Endometrium (tissue), 2 donors: Measurements from ENCODE around the gene BBLN.
"Not testable (repeated sequence)": the region's sequence is repeated elsewhere in the genome, so short reads cannot be mapped to it uniquely, and the experiment has no call there.

Source experiments
- FAIRE-seq: peaks from 2 replicates; lab custom pipeline; 2012; peaks lifted over from hg19 to GRCh38; lab: Jason Lieb, UNC
- donor health status: control.
- donor health status: control.

Gene BBLN

GRCh38 chr9:128163523-128164306 lies 3.6 kb downstream of the BBLN start:
- no peak for FAIRE-seq

GRCh38 chr9:128164307-128164885 lies 4.3 kb downstream of the BBLN start:
- FAIRE-seq: no peak

- FAIRE-seq: no peak
These were observed 6.1 kb downstream of the BBLN start for GRCh38 chr9:128166169-128166568.

- FAIRE-seq: no peak
These were observed 7.1 kb downstream of the BBLN start for GRCh38 chr9:128167209-128167608.

GRCh38 chr9:128168731-128169308 lies 8.8 kb downstream of the BBLN start:
- no peak for FAIRE-seq

- FAIRE-seq: no peak
These were observed 9.4 kb downstream of the BBLN start for GRCh38 chr9:128169492-128169891.

GRCh38 chr9:128169925-128170324 lies 9.9 kb downstream of the BBLN start:
- FAIRE-seq: no peak

- FAIRE-seq: no peak
These were observed 14.0 kb downstream of the BBLN start for GRCh38 chr9:128174062-128174461.

- no peak for FAIRE-seq
These were observed 15.1 kb downstream of the BBLN start for GRCh38 chr9:128175102-128175563.

- no peak for FAIRE-seq
These were observed 15.7 kb downstream of the BBLN start for GRCh38 chr9:128175726-128176125.

- FAIRE-seq: no peak
These were observed 18.9 kb downstream of the BBLN start for GRCh38 chr9:128178806-128179431.

- FAIRE-seq: no peak
These were observed 19.9 kb downstream of the BBLN start for GRCh38 chr9:128180001-128180400.

- FAIRE-seq: no peak
These were observed 20.4 kb downstream of the BBLN start for GRCh38 chr9:128180447-128180846.

GRCh38 chr9:128181480-128181879 lies 21.4 kb downstream of the BBLN start:
- not testable (repeated sequence) for FAIRE-seq

GRCh38 chr9:128182893-128183588 lies 23.0 kb downstream of the BBLN start:
- no peak for FAIRE-seq

GRCh38 chr9:128185979-128186965 lies 26.2 kb downstream of the BBLN start:
- FAIRE-seq: no peak

GRCh38 chr9:128187361-128187760 lies 27.3 kb downstream of the BBLN start:
- no peak for FAIRE-seq

- FAIRE-seq: no peak
These were observed 28.1 kb downstream of the BBLN start for GRCh38 chr9:128188209-128188608.

- FAIRE-seq: no peak
These were observed 29.9 kb downstream of the BBLN start for GRCh38 chr9:128190013-128190412.

- no peak for FAIRE-seq
These were observed 30.7 kb downstream of the BBLN start for GRCh38 chr9:128190516-128191405.
